H1 (cell line): Measurements from ENCODE around the gene OLIG2. TPM values are rescaled to one million over a fixed set of nuclear protein-coding genes. Genes with fewer than 3 reads are reported as not detected.
A peak's percentile ranks its signal among the peaks of the same experiment; 100 is the strongest.

ENCODE experiments used
- CTCF ChIA-PET: fragments of 300-600 bp; sonication (Branson Sonifier 250); formaldehyde crosslinking; loops from one replicate; lab custom pipeline; 2021; ENCODE audit not compliant: partially characterized antibody; lab: Charles Lee
- POLR2A ChIA-PET: fragments of 300-600 bp; sonication (Branson Sonifier 250); formaldehyde crosslinking; loops from one replicate; lab custom pipeline; 2021; ENCODE audit warnings: inconsistent platforms; ENCODE audit not compliant: partially characterized antibody; lab: Charles Lee
- DNase-seq, 2 experiments: peaks; one replicate each; pipeline versions ENCODE4 v3.0.0 to v3.0.0-alpha.2; 2010 to 2022; ENCODE audit warnings: low spot score in 2 of 2, low read depth in 1 of 2, mixed read lengths in 1 of 2
- FAIRE-seq: peaks from 2 replicates; lab custom pipeline; 2011; peaks lifted over from hg19 to GRCh38; lab: Jason Lieb, UNC
- H2AFZ ChIP-seq: 2 replicates; pipeline ENCODE4 v1.8.1; 2012; ENCODE audit warnings: low read length, inconsistent platforms
- H2AK5ac ChIP-seq: 2 replicates; pipeline ENCODE4 v1.6.1; 2013; ENCODE audit warnings: low read depth, low read length
- H2BK120ac ChIP-seq: replicated peaks from 2 replicates; pipeline ENCODE3; 2013; ENCODE audit warnings: low read depth, low read length, inconsistent platforms
- H2BK12ac ChIP-seq: 2 replicates; pipeline ENCODE4 v1.6.1; 2013; ENCODE audit warnings: low read depth, low read length
- H2BK15ac ChIP-seq: 2 replicates; pipeline ENCODE4 v1.6.1; 2013; ENCODE audit warnings: low read length
- H2BK20ac ChIP-seq: 2 replicates; pipeline ENCODE4 v1.6.1; 2013; ENCODE audit warnings: low read length
- H2BK5ac ChIP-seq: 2 replicates; pipeline ENCODE4 v1.6.1; 2013; ENCODE audit warnings: low read depth, low read length
- H3K14ac ChIP-seq: 2 replicates; pipeline ENCODE4 v1.6.1; 2013; ENCODE audit warnings: inconsistent platforms; ENCODE audit not compliant: insufficient read length
- H3K18ac ChIP-seq: 2 replicates; pipeline ENCODE4 v1.6.1; 2013; ENCODE audit warnings: low read length; ENCODE audit errors: extremely low read depth
- H3K23ac ChIP-seq: 2 replicates; pipeline ENCODE4 v1.6.1; 2013; ENCODE audit warnings: inconsistent platforms; ENCODE audit not compliant: insufficient read length
- H3K23me2 ChIP-seq: 2 replicates; pipeline ENCODE4 v1.6.1; 2013; ENCODE audit warnings: low read depth, low read length
- H3K27ac ChIP-seq: 2 replicates; pipeline ENCODE4 v1.6.1; 2011; ENCODE audit warnings: low read depth, low read length, inconsistent platforms
- H3K27me3 ChIP-seq, 4 experiments: replicated peaks in 1 of 4; 1 replicate in 1 of 4; 2 replicates in 3 of 4; pipeline versions ENCODE4 v1.6.1 to v1.8.1; 2011 to 2013; ENCODE audit warnings: low read length in 3 of 4, mild to moderate bottlenecking in 3 of 4, inconsistent platforms in 2 of 4, mixed read lengths in 2 of 4, moderate library complexity in 1 of 4; ENCODE audit not compliant: control insufficient read depth in 3 of 4, insufficient read depth in 3 of 4; ENCODE audit errors: extremely low read depth in 1 of 4
- H3K36me3 ChIP-seq, 4 experiments: 2 replicates each; pipeline versions ENCODE4 v1.6.1 to v1.8.1; 2011 to 2013; ENCODE audit warnings: mild to moderate bottlenecking in 4 of 4, low read length in 3 of 4, moderate library complexity in 2 of 4, control low read depth in 1 of 4, inconsistent platforms in 1 of 4; ENCODE audit not compliant: insufficient read depth in 4 of 4, control insufficient read depth in 2 of 4
- H3K4ac ChIP-seq: replicated peaks from 2 replicates; pipeline ENCODE3; 2013; ENCODE audit warnings: low read length, low read depth, mixed read lengths, inconsistent platforms; ENCODE audit not compliant: insufficient read length
- H3K4me1 ChIP-seq, 4 experiments: replicated peaks in 1 of 4; 1 replicate in 1 of 4; 2 replicates in 3 of 4; pipeline versions ENCODE4 v1.6.1 to v1.8.1; 2011 to 2013; ENCODE audit warnings: low read length in 3 of 4, inconsistent platforms in 2 of 4, mixed read lengths in 1 of 4; ENCODE audit not compliant: insufficient read depth in 4 of 4, control insufficient read depth in 3 of 4
- H3K4me2 ChIP-seq, 2 experiments: 2 replicates each; pipeline versions ENCODE4 v1.6.1 to v1.8.1; 2011 to 2013; ENCODE audit warnings: low read depth in 2 of 2, low read length in 2 of 2, control low read depth in 1 of 2, inconsistent platforms in 1 of 2, mild to moderate bottlenecking in 1 of 2; ENCODE audit not compliant: insufficient read depth in 1 of 2
- H3K4me3 ChIP-seq, 4 experiments: fragments of 200-600, 300-600 bp in 1 of 4; sonication (generic), shearing (Covaris generic), sonication (Bioruptor Twin) in 1 of 4; 2 replicates each; pipeline versions ENCODE4 v1.5.1 to v1.8.1; 2011 to 2016; ENCODE audit warnings: low read length in 4 of 4, low read depth in 3 of 4, control low read depth in 2 of 4, inconsistent platforms in 2 of 4, mild to moderate bottlenecking in 2 of 4, mixed read lengths in 1 of 4, moderate library complexity in 1 of 4; ENCODE audit not compliant: insufficient read depth in 2 of 4; ENCODE audit errors: extremely low read depth in 1 of 4
- H3K56ac ChIP-seq: replicated peaks from 2 replicates; pipeline ENCODE3; 2013; ENCODE audit warnings: low read depth, mild to moderate bottlenecking, mixed read lengths, low read length, inconsistent platforms; ENCODE audit not compliant: insufficient read length
- H3K79me1 ChIP-seq: 2 replicates; pipeline ENCODE4 v1.6.1; 2013; ENCODE audit warnings: low read depth, low read length, control low read depth
- H3K79me2 ChIP-seq, 2 experiments: 2 replicates each; pipeline versions ENCODE4 v1.6.1 to v1.8.1; 2012 to 2013; ENCODE audit warnings: low read length in 2 of 2, mild to moderate bottlenecking in 2 of 2, inconsistent platforms in 1 of 2; ENCODE audit not compliant: insufficient read depth in 2 of 2, control insufficient read depth in 1 of 2
- H3K9ac ChIP-seq, 4 experiments: replicated peaks in 1 of 4; 1 replicate in 1 of 4; 2 replicates in 3 of 4; pipeline versions ENCODE4 v1.6.1 to v1.8.1; 2011 to 2013; ENCODE audit warnings: low read depth in 3 of 4, low read length in 3 of 4, control low read depth in 2 of 4, mild to moderate bottlenecking in 2 of 4, moderate library complexity in 2 of 4, inconsistent platforms in 1 of 4; ENCODE audit errors: extremely low read depth in 1 of 4
- H3K9me3 ChIP-seq, 2 experiments: 2 replicates each; pipeline versions ENCODE4 v1.6.1 to v1.8.1; 2012 to 2013; ENCODE audit warnings: mild to moderate bottlenecking in 2 of 2, moderate library complexity in 2 of 2, control low read depth in 1 of 2, inconsistent platforms in 1 of 2, low read depth in 1 of 2, low read length in 1 of 2, mixed read lengths in 1 of 2; ENCODE audit not compliant: insufficient read depth in 2 of 2
- H4K20me1 ChIP-seq, 2 experiments: replicated peaks in 1 of 2; 2 replicates each; pipeline versions ENCODE3 to v1.8.1; 2011 to 2013; ENCODE audit warnings: inconsistent platforms in 2 of 2, low read length in 2 of 2, mild to moderate bottlenecking in 1 of 2; ENCODE audit not compliant: insufficient read depth in 2 of 2, control insufficient read depth in 1 of 2
- H4K5ac ChIP-seq: 2 replicates; pipeline ENCODE4 v1.6.1; 2013; ENCODE audit warnings: low read length, low read depth, mixed read lengths, inconsistent platforms; ENCODE audit not compliant: insufficient read length
- H4K8ac ChIP-seq: 2 replicates; pipeline ENCODE4 v1.8.0; 2013; ENCODE audit warnings: mild to moderate bottlenecking, moderate library complexity, low read length, inconsistent platforms; ENCODE audit not compliant: insufficient read depth; ENCODE audit errors: extremely low read depth
- H4K91ac ChIP-seq: replicated peaks from 2 replicates; pipeline ENCODE3; 2013; ENCODE audit warnings: low read length, mixed read lengths, inconsistent platforms; ENCODE audit not compliant: insufficient read length
- CTBP2 ChIP-seq: IDR thresholded peaks from 2 replicates; pipeline ENCODE4 v1.7.0; 2011; ENCODE audit warnings: borderline replicate concordance, mild to moderate bottlenecking, moderate library complexity, mixed read lengths, low read length; ENCODE audit not compliant: insufficient read depth, insufficient read length
- EZH2 ChIP-seq: fragments of 200-600 bp; sonication (generic); IDR thresholded peaks from 2 replicates; pipeline ENCODE4 v1.7.1; 2012; ENCODE audit warnings: low read depth, mild to moderate bottlenecking, moderate library complexity, low read length, inconsistent platforms; ENCODE audit not compliant: severe bottlenecking
- RNF2 ChIP-seq: fragments of 200-900, 300-1000 bp; sonication (generic); IDR thresholded peaks from 2 replicates; pipeline ENCODE4 v1.7.1; 2016; ENCODE audit warnings: borderline replicate concordance, low read depth, mild to moderate bottlenecking, antibody characterized with exemption, low read length; ENCODE audit not compliant: poor library complexity, severe bottlenecking; ENCODE audit errors: missing control alignments
- SUZ12 ChIP-seq: fragments of 200-600 bp; sonication (generic); IDR thresholded peaks from 2 replicates; pipeline ENCODE4 v1.6.1; 2012; ENCODE audit warnings: mild to moderate bottlenecking, inconsistent platforms, low read length, moderate library complexity, mixed read lengths
- TEAD4 ChIP-seq: IDR thresholded peaks from 2 replicates; pipeline ENCODE4 v1.6.1; 2012; ENCODE audit warnings: low read depth, low read length, inconsistent platforms, mixed read lengths
- WGBS, 2 experiments: shearing (Covaris generic) in 1 of 2; methylation state at CpG; one replicate each; pipeline versions ENCODE4 v1.1.6 to v1.1.7; 2013 to 2015; ENCODE audit warnings: low lambda C conversion rate in 2 of 2, mixed read lengths in 2 of 2, inconsistent platforms in 1 of 2, low coverage in 1 of 2, missing lambda C conversion rate in 1 of 2; ENCODE audit not compliant: insufficient replicate concordance in 2 of 2, insufficient coverage in 1 of 2, insufficient read length in 1 of 2; ENCODE audit errors: extremely low coverage in 1 of 2, missing lambda C conversion rate in 1 of 2; 5-methylcytosine and 5-hydroxymethylcytosine counted together
- polyA plus RNA-seq, 7 experiments: library from polyadenylated mRNA; depleted of rRNA in 3 of 7; stranded (reverse) in 5 of 7; unstranded in 2 of 7; fragments of >200 nt in 5 of 7; fragments of 200-250 nt in 2 of 7; gene quantifications; 1 replicate in 5 of 7; 2 replicates in 1 of 7; 4 replicates in 1 of 7; pipeline versions ENCODE4 v1.2.1 to v1.2.3, GENCODE V29; 2011 to 2013; ENCODE audit warnings: missing spikeins in 2 of 7, mixed read lengths in 2 of 7
- total RNA-seq: library from RNA; stranded (reverse); fragmentation: NEBNext Ultra II Directional; extraction: Animal tissue kit (Norgen Biotek cat#: 25700); gene quantifications from 2 replicates; pipeline ENCODE4 v1.2.1, GENCODE V29; 2021

The OLIG2 gene
- total and polyA plus RNA-seq, 2 of the 8 experiments (the other 6 are each of a cell fraction or from before 2014, with no cell fraction given): 0.79 TPM; not detected in 1

DNA sequence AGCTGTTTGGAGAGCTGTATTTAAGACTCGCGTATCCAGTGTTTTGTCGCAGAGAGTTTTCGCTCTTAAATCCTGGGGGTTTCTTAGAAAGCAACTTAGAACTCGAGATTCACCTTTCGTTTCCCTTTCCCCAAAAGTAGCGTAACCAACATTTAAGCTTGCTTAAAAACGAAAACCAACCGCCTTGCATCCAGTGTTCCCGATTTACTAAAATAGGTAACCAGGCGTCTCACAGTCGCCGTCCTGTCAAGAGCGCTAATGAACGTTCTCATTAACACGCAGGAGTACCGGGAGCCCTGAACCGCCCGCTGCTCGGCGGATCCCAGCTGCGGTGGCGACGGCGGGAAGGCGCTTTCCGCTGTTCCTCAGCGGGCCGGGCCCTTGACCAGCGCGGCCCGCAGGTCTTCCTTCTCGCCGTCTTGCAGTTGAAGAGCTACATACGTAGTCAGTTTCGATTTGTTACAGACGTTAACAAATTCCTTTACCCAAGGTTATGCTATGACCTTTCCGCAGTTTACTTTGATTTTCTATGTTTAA is 46.1 kb downstream of the OLIG2 start:
- no peaks in the 10 kb centered on the region; a peak in 1 of 8 replicates for H3K36me3 ChIP-seq
- no peak overlapping the region for H3K27ac ChIP-seq

More for the DNA sequence above, 46.1 kb downstream of the OLIG2 start:
- DNase-seq: peak in 1 of 2 experiments; percentile 54
- H2AK5ac ChIP-seq: no peak overlapping the region
- peaks cover 7 to 43% (median 24%) of the 10 kb centered on the region in 4 experiments for H3K4me1 ChIP-seq
- H3K27me3 ChIP-seq: peaks cover 55 to 90% (median 86%) of the 10 kb centered on the region in 4 experiments
- no peaks in the 10 kb centered on the region for H3K79me2 ChIP-seq
- no peak overlapping the region; the same call in 1 of the 2 replicates for H2BK12ac ChIP-seq
- 0 out of 4 replicates have a peak, but pooled peaks cover 0 to 3% of the 10 kb centered on the region in 2 experiments for H3K9me3 ChIP-seq
- WGBS, 2 experiments: 3% methylated on average over 38 of the region's 38 CpGs; no CpG with 5 or more reads in 1 of the 2 experiments
- H3K14ac ChIP-seq: no peak overlapping the region
- H4K8ac ChIP-seq: peak overlapping the region; percentile 35; the same call in 1 of the 2 replicates
- H3K4ac ChIP-seq: no peak overlapping the region
- no peaks in the 10 kb centered on the region for H3K79me1 ChIP-seq
- no peak overlapping the region for H2AFZ ChIP-seq
- CTCF ChIA-PET: interaction anchor here (0.8 to 1.6 kb wide), 6 partner anchors 9 to 131 kb away, joined by 3 to 7 read pairs (median 4); no protein-coding TSS in a partner anchor
- H4K5ac ChIP-seq: no peak overlapping the region
- H3K23ac ChIP-seq: no peak overlapping the region
- no peak overlapping the region for H2BK120ac ChIP-seq
- no peak overlapping the region for H2BK5ac ChIP-seq
- no peak overlapping the region for H4K91ac ChIP-seq
- no peak for TF ChIP-seq TEAD4
- TF ChIP-seq SUZ12: peak; percentile 97
- peak; percentile 98 for TF ChIP-seq EZH2
- TF ChIP-seq RNF2: peak; percentile 92
- TF ChIP-seq CTBP2: no peak
- no peak overlapping the region for H3K56ac ChIP-seq
- H2BK15ac ChIP-seq: peak overlapping the region; percentile 29; the same call in 1 of the 2 replicates
- H2BK20ac ChIP-seq: no peak overlapping the region
- no peak for FAIRE-seq
- no peak overlapping the region for H3K18ac ChIP-seq
- peak overlapping the region; percentile 80 to 88 for H3K4me2 ChIP-seq
- H4K20me1 ChIP-seq: peaks cover 0 to 6% of the 10 kb centered on the region in 2 experiments
- H3K9ac ChIP-seq: no peak overlapping the region
- H3K4me3 ChIP-seq: peak overlapping the region in 3 of 4 experiments; percentile 20 to 60 (median 34); a peak in 7 of 8 replicates
- POLR2A ChIA-PET: interaction anchor here (1.3 to 1.4 kb wide), 2 partner anchors 38 to 46 kb away, joined by 3 to 4 read pairs; partner anchors contain the start of gene OLIG2
- peaks cover 13% of the 10 kb centered on the region; the same call in 1 of the 2 replicates for H3K23me2 ChIP-seq
